SKM-1 (cell line): Measurements from ENCODE around the gene CFAP54.
"Not testable (repeated sequence)": the region's sequence is repeated elsewhere in the genome, so short reads cannot be mapped to it uniquely, and the experiment has no call there.

Experiments
- DNase-seq: peaks from one replicate; lab custom pipeline; 2025; ENCODE audit not compliant: unreplicated experiment; lab: John Stamatoyannopoulos, UW

The CFAP54 gene

GRCh38 chr12:96720363-96720705, 231.0 kb downstream of the CFAP54 start:
- DNase-seq, result no peak

- DNase-seq, result not testable (repeated sequence)
Measured at GRCh38 chr12:96729466-96729865, 240.1 kb downstream of the CFAP54 start.

- DNase-seq, result no peak
Measured at GRCh38 chr12:96729886-96730285, 240.5 kb downstream of the CFAP54 start.

GRCh38 chr12:96743606-96744005, 254.2 kb downstream of the CFAP54 start:
- DNase-seq, result no peak

- no peak for DNase-seq
Measured at GRCh38 chr12:96749999-96750398, 260.6 kb downstream of the CFAP54 start.

- DNase-seq, result no peak
Measured at GRCh38 chr12:96751626-96752025, 262.2 kb downstream of the CFAP54 start.

- no peak for DNase-seq
Measured at GRCh38 chr12:96752211-96752610, 262.8 kb downstream of the CFAP54 start.

GRCh38 chr12:96766232-96766631, 276.9 kb downstream of the CFAP54 start:
- DNase-seq, result no peak

GRCh38 chr12:96769400-96769799, 280.0 kb downstream of the CFAP54 start:
- DNase-seq, result no peak

- DNase-seq, result no peak
Measured at GRCh38 chr12:96770219-96771102, 281.1 kb downstream of the CFAP54 start.

- DNase-seq, result no peak
Measured at GRCh38 chr12:96773031-96773430, 283.7 kb downstream of the CFAP54 start.

GRCh38 chr12:96774496-96775256, 285.3 kb downstream of the CFAP54 start:
- no peak for DNase-seq

- DNase-seq, result no peak
Measured at GRCh38 chr12:96776908-96777307, 287.5 kb downstream of the CFAP54 start.

- no peak for DNase-seq
Measured at GRCh38 chr12:96780330-96780729, 291.0 kb downstream of the CFAP54 start.

GRCh38 chr12:96786791-96787190, 297.4 kb downstream of the CFAP54 start:
- no peak for DNase-seq

- DNase-seq, result no peak
Measured at GRCh38 chr12:96803969-96804368, 314.6 kb downstream of the CFAP54 start.

GRCh38 chr12:96806272-96806671, 316.9 kb downstream of the CFAP54 start:
- no peak for DNase-seq

GRCh38 chr12:96807741-96808140, 318.4 kb downstream of the CFAP54 start:
- no peak for DNase-seq

GRCh38 chr12:96808587-96808986, 319.2 kb downstream of the CFAP54 start:
- no peak for DNase-seq

GRCh38 chr12:96809522-96809921, 320.1 kb downstream of the CFAP54 start:
- no peak for DNase-seq

GRCh38 chr12:96810057-96810456, 320.7 kb downstream of the CFAP54 start:
- no peak for DNase-seq

- no peak for DNase-seq
Measured at GRCh38 chr12:96810477-96810876, 321.1 kb downstream of the CFAP54 start.
